Left lobe of liver (tissue), 2 donors: ENCODE measurements around the gene KRTAP5-7. TPM values are rescaled to one million over a fixed set of nuclear protein-coding genes. Genes with fewer than 3 reads are reported as not detected.

Experiments
- ATAC-seq: fragments of 200-7000 bp; cut with Tn5 transposase; one replicate; pipeline ENCODE4 v1.9.1; 2020; ENCODE audit warnings: mild to moderate bottlenecking, moderate library complexity
- DNase-seq: peaks from one replicate; pipeline ENCODE4 v3.0.0-alpha.2; 2020; ENCODE audit warnings: low spot score
- total RNA-seq: library from RNA; stranded (reverse); gene quantifications from one replicate; pipeline ENCODE4 v1.2.1, GENCODE V29; 2021
- donor health status: DM: no; HTN: no; CAD: no; lungs with moderate emphysema.
- donor health status: DM: no; HTN: yes; CAD: no.

KRTAP5-7 gene
- total RNA-seq = not detected

GRCh38 chr11:71526796-71527575, at the start of gene KRTAP5-7:
Gene KRTAP5-7, plus strand, starts transcription at chr11:71527267. Its CDS starts 34 bp downstream, at chr11:71527301.
- ATAC-seq = peak; percentile 57
- peak; percentile 49 for DNase-seq

GRCh38 chr11:71477641-71478527, 49.2 kb upstream of the KRTAP5-7 start:
- DNase-seq (no peak), ATAC-seq (no peak)

GRCh38 chr11:71478528-71478840, 48.6 kb upstream of the KRTAP5-7 start:
- no peak for ATAC-seq
- DNase-seq = no peak

- no peak for ATAC-seq
- DNase-seq = no peak
Measured at GRCh38 chr11:71481101-71481960, 45.7 kb upstream of the KRTAP5-7 start.

- ATAC-seq (no peak), DNase-seq (no peak)
Measured at GRCh38 chr11:71482216-71482615, 44.9 kb upstream of the KRTAP5-7 start.

- ATAC-seq (no peak), DNase-seq (no peak)
Measured at GRCh38 chr11:71482746-71483364, 44.2 kb upstream of the KRTAP5-7 start.

GRCh38 chr11:71483692-71484091, 43.4 kb upstream of the KRTAP5-7 start:
- ATAC-seq = no peak
- DNase-seq = no peak

- DNase-seq (no peak), ATAC-seq (no peak)
Measured at GRCh38 chr11:71484248-71485062, 42.6 kb upstream of the KRTAP5-7 start.

- ATAC-seq (no peak), DNase-seq (no peak)
Measured at GRCh38 chr11:71485063-71485399, 42.0 kb upstream of the KRTAP5-7 start.

GRCh38 chr11:71485466-71485865, 41.6 kb upstream of the KRTAP5-7 start:
- DNase-seq (no peak), ATAC-seq (no peak)

GRCh38 chr11:71486320-71486719, 40.7 kb upstream of the KRTAP5-7 start:
- DNase-seq (no peak), ATAC-seq (no peak)

- DNase-seq (no peak), ATAC-seq (no peak)
Measured at GRCh38 chr11:71488681-71489270, 38.3 kb upstream of the KRTAP5-7 start.

GRCh38 chr11:71489311-71490043, 37.6 kb upstream of the KRTAP5-7 start:
- ATAC-seq = no peak
- no peak for DNase-seq

- DNase-seq (no peak), ATAC-seq (no peak)
Measured at GRCh38 chr11:71490044-71490730, 36.9 kb upstream of the KRTAP5-7 start.

GRCh38 chr11:71490731-71491390, 36.2 kb upstream of the KRTAP5-7 start:
- no peak for ATAC-seq
- DNase-seq = no peak

GRCh38 chr11:71491531-71491930, 35.5 kb upstream of the KRTAP5-7 start:
- DNase-seq (no peak), ATAC-seq (peak; percentile 81)

GRCh38 chr11:71491940-71492339, 35.1 kb upstream of the KRTAP5-7 start:
- DNase-seq (peak; percentile 31), ATAC-seq (no peak)
